HepG2 (cell line): ENCODE data around the gene TMPRSS7. TPM values are rescaled to one million over a fixed set of nuclear protein-coding genes. Genes with fewer than 3 reads are reported as not detected.

Source experiments
- ATAC-seq: fragments of 200-7000 bp; cut with Tn5 transposase; 3 replicates; pipeline ENCODE4 v1.9.1; 2020; ENCODE audit warnings: mild to moderate bottlenecking, moderate library complexity
- BruUV-seq: library from RNA; stranded (reverse); fragments of 400-500 nt; replicated peaks from 2 replicates; lab custom pipeline; 2021; lab: Mats Ljungman, UMichigan
- CTCF ChIA-PET: fragments of 300-600 bp; formaldehyde crosslinking; extraction: SDS; loops from one replicate; lab custom pipeline; 2021; ENCODE audit warnings: low total read pairs, inconsistent platforms, low intra/inter-chr PET ratio; lab: Yijun Ruan, JAX
- POLR2A ChIA-PET: fragments of 350-600 bp; sonication (Branson Sonifier 250); formaldehyde crosslinking; loops from one replicate; lab custom pipeline; 2020; ENCODE audit warnings: antibody characterized with exemption, inconsistent platforms; lab: Yijun Ruan, JAX
- DNase-seq: peaks from one replicate; pipeline ENCODE4 v3.0.0-alpha.2; 2015; ENCODE audit warnings: low spot score
- FAIRE-seq: peaks from 3 replicates; lab custom pipeline; 2011; peaks lifted over from hg19 to GRCh38; lab: Jason Lieb, UNC
- H2AFZ ChIP-seq: one replicate; pipeline ENCODE4 v1.6.1; 2011; ENCODE audit warnings: low read length, inconsistent platforms
- H3K27ac ChIP-seq: fragments of 300-600 bp; 3 replicates; pipeline ENCODE4 v1.8.0; 2011; ENCODE audit warnings: mixed run types, mild to moderate bottlenecking, mixed read lengths, low read length, inconsistent platforms; ENCODE audit not compliant: insufficient read depth; ENCODE audit errors: extremely low read length
- H3K27me3 ChIP-seq, 2 experiments: fragments of 200-600 bp in 1 of 2; 2 replicates in 1 of 2; 3 replicates in 1 of 2; pipeline versions ENCODE4 v1.6.0 to v1.8.0; 2011; ENCODE audit warnings: low read length in 2 of 2, mild to moderate bottlenecking in 2 of 2, moderate library complexity in 2 of 2, inconsistent platforms in 1 of 2; ENCODE audit not compliant: insufficient read depth in 2 of 2, control insufficient read depth in 1 of 2
- H3K36me3 ChIP-seq, 2 experiments: fragments of 200-600 bp in 1 of 2; replicated peaks in 1 of 2; 2 replicates in 1 of 2; 3 replicates in 1 of 2; pipeline versions ENCODE4 v1.5.1 to v1.8.0; 2011; ENCODE audit warnings: low read length in 2 of 2, inconsistent platforms in 1 of 2; ENCODE audit not compliant: insufficient read depth in 2 of 2, control insufficient read depth in 1 of 2
- H3K4me1 ChIP-seq: 2 replicates; pipeline ENCODE4 v1.5.1; 2012; ENCODE audit warnings: low read length, inconsistent platforms; ENCODE audit not compliant: insufficient read depth
- H3K4me2 ChIP-seq: 2 replicates; pipeline ENCODE4 v1.6.0; 2011; ENCODE audit warnings: low read depth, low read length, inconsistent platforms
- H3K4me3 ChIP-seq, 3 experiments: fragments of 200-600 bp in 1 of 3; sonication (generic), shearing (Covaris generic) in 1 of 3; replicated peaks in 1 of 3; 2 replicates each; pipeline ENCODE4 v1.5.1; 2011 to 2016; ENCODE audit warnings: low read length in 3 of 3, inconsistent platforms in 2 of 3, low read depth in 2 of 3, mild to moderate bottlenecking in 2 of 3, control low read depth in 1 of 3, mixed read lengths in 1 of 3; ENCODE audit not compliant: insufficient read depth in 1 of 3
- H3K79me2 ChIP-seq: one replicate; pipeline ENCODE4 v1.6.1; 2011; ENCODE audit warnings: low read length, inconsistent platforms; ENCODE audit not compliant: insufficient read depth
- H3K9ac ChIP-seq: 2 replicates; pipeline ENCODE4 v1.6.0; 2011; ENCODE audit warnings: mild to moderate bottlenecking, low read depth, low read length, inconsistent platforms; ENCODE audit not compliant: insufficient read depth
- H3K9me3 ChIP-seq: 2 replicates; pipeline ENCODE4 v1.5.1; 2012; ENCODE audit warnings: mild to moderate bottlenecking, low read length
- H4K20me1 ChIP-seq: 2 replicates; pipeline ENCODE4 v1.6.0; 2011; ENCODE audit warnings: inconsistent platforms, mild to moderate bottlenecking, low read length, moderate library complexity; ENCODE audit not compliant: insufficient read depth
- CREB1 ChIP-seq, 2 experiments: fragments of 450-650 bp in 1 of 2; IDR thresholded peaks; 2 replicates each; pipeline ENCODE4 v1.6.1; 2016 to 2017; ENCODE audit warnings: control low read depth in 1 of 2, mild to moderate bottlenecking in 1 of 2, missing compliant biosample characterization in 1 of 2, missing genetic modification characterization in 1 of 2
- ELF1 ChIP-seq: sonication (generic); formaldehyde crosslinking; IDR thresholded peaks from 2 replicates; pipeline ENCODE4 v1.4.0; 2020; ENCODE audit warnings: missing genetic modification reagents
- LRRFIP1 ChIP-seq: sonication (generic); formaldehyde crosslinking; conservative IDR thresholded peaks from 2 replicates; pipeline ENCODE4 v1.4.0; 2020; ENCODE audit warnings: missing genetic modification reagents
- MED8 ChIP-seq: sonication (generic); formaldehyde crosslinking; IDR thresholded peaks from 2 replicates; pipeline ENCODE4 v1.8.1; 2023; ENCODE audit warnings: mild to moderate bottlenecking, missing genetic modification reagents; ENCODE audit not compliant: insufficient replicate concordance
- PCBP2 ChIP-seq: fragments of 200-400 bp; formaldehyde crosslinking; optimal IDR thresholded peaks from 2 replicates; pipeline ENCODE3; 2018; ENCODE audit warnings: low read length, low read depth; ENCODE audit not compliant: poor library complexity, severe bottlenecking
- RARA ChIP-seq: IDR thresholded peaks from 2 replicates; pipeline ENCODE4 v1.6.1; 2016; ENCODE audit warnings: missing genetic modification reagents, missing compliant biosample characterization
- ZNF101 ChIP-seq: sonication (generic); formaldehyde crosslinking; IDR thresholded peaks from 2 replicates; pipeline ENCODE4 v1.4.0; 2020; ENCODE audit warnings: mild to moderate bottlenecking, low read depth, missing genetic modification reagents, borderline replicate concordance
- ZNF329 ChIP-seq: sonication (generic); formaldehyde crosslinking; IDR thresholded peaks from 2 replicates; pipeline ENCODE4 v1.9.0; 2021; ENCODE audit warnings: low read depth, mild to moderate bottlenecking, missing genetic modification reagents
- ZNF513 ChIP-seq: sonication (generic); formaldehyde crosslinking; conservative IDR thresholded peaks from 2 replicates; pipeline ENCODE4 v1.5.0; 2020; ENCODE audit warnings: missing genetic modification reagents
- ZNF746 ChIP-seq: sonication (generic); formaldehyde crosslinking; IDR thresholded peaks from 2 replicates; pipeline ENCODE4 v1.8.0; 2022; ENCODE audit warnings: mild to moderate bottlenecking, missing genetic modification reagents
- WGBS: methylation state at CpG from one replicate; pipeline ENCODE4 v1.1.6; 2017; ENCODE audit warnings: low lambda C conversion rate; 5-methylcytosine and 5-hydroxymethylcytosine counted together
- in situ Hi-C: cut with HindIII; loops from 2 replicates; pipeline ENCODE4 v1.10.0; 2017; ENCODE audit warnings: low pct_unique_long_range_greater_than_20kb; ENCODE audit not compliant: extremely low pct_ligation_motif_present
- intact Hi-C: fragments of 100-400 bp; cut with micrococcal nuclease; formaldehyde crosslinking; loops from one replicate; pipeline ENCODE4 v1.10.0; 2022; ENCODE audit not compliant: unreplicated experiment
- polyA plus RNA-seq, 8 experiments: library from polyadenylated mRNA; depleted of rRNA in 3 of 8; stranded (reverse) in 7 of 8; unstranded in 1 of 8; fragments of >200 nt; fragmentation: Illumina TruSeq in 4 of 8; extraction: Trizol in 4 of 8; gene quantifications; 2 replicates each; pipeline versions ENCODE4 v1.2.1 to v1.2.3, GENCODE V29; 2011 to 2016; ENCODE audit warnings: low read depth in 4 of 8, missing spikeins in 1 of 8, mixed read lengths in 1 of 8; ENCODE audit not compliant: insufficient read depth in 1 of 8
- total RNA-seq, 5 experiments: library from RNA; depleted of rRNA; stranded (reverse); fragments of >200 nt; fragmentation: Illumina TruSeq; extraction: Trizol; gene quantifications; 2 replicates each; pipeline ENCODE4 v1.2.3, GENCODE V29; 2016; ENCODE audit warnings: low read depth in 1 of 5
- TF ChIP-seq, protein P1 (sequence below): sonication (generic); formaldehyde crosslinking; IDR thresholded peaks from 2 replicates; pipeline ENCODE4 v1.5.0; 2020; ENCODE audit warnings: mild to moderate bottlenecking, missing genetic modification reagents
- TF ChIP-seq, protein P2 (sequence below): sonication (generic); formaldehyde crosslinking; IDR thresholded peaks from 2 replicates; pipeline ENCODE4 v1.4.0; 2020; ENCODE audit warnings: mild to moderate bottlenecking, low read depth, missing genetic modification reagents

Gene TMPRSS7
- total and polyA plus RNA-seq, 2 of the 13 experiments (the other 11 are each of a cell fraction or from before 2014, with no cell fraction given): not detected

DNA sequence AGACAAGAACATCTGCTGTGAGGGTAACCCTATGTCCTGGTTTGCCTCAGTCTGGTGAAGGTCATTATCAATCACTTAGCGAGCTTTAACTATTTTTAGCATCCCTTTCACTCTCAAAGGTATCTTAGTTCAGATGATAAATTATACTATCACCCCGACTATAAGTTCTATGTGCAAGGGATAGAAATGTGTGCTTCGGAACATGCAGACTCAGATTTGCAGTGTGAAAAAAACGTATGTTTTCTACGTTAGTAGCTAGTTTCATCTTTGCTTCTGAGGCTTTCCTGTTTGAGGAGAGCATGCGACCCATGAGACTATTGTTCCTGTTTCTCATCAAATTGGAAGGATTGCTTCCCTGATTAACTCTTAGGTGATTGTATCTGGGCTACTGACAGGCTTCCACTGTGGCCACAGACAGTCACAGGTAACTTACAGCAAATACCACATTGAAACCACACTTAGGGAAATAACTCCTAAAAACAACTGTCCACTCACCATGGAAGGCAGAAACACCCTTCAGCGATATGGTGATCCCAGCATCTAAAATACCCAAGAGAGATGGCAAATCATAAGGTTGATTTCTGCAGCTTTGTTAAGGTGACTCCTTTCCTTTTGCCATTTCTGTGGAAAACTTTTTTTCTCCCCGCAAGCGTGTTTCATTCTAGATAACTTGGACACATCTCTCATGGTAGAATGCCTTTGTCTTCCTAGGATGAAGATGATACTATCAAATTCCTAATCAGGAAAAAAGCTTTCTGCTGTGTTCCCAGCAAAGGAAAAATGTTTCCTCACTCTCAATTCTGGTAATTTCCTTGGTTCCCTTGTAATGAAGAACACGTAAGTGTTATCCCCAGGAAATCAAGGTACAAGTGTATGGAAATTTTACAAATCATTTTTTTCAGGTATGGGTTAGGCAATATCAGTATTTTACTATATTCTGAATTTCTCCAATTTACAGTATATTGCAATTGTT, 93.3 kb downstream of the TMPRSS7 start (continued):
- TF ChIP-seq CREB1 (IDR thresholded peaks at IDR 0.05): no peak
- TF ChIP-seq CREB1 (CRISPR knock-in tag; IDR thresholded peaks at IDR 0.05): no peak
- TF ChIP-seq PCBP2: no peak
- TF ChIP-seq, protein P1, sequence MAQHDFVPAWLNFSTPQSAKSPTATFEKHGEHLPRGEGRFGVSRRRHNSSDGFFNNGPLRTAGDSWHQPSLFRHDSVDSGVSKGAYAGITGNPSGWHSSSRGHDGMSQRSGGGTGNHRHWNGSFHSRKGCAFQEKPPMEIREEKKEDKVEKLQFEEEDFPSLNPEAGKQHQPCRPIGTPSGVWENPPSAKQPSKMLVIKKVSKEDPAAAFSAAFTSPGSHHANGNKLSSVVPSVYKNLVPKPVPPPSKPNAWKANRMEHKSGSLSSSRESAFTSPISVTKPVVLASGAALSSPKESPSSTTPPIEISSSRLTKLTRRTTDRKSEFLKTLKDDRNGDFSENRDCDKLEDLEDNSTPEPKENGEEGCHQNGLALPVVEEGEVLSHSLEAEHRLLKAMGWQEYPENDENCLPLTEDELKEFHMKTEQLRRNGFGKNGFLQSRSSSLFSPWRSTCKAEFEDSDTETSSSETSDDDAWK (CRISPR knock-in tag): no peak
- no peak for TF ChIP-seq RARA (CRISPR knock-in tag)
- TF ChIP-seq, protein P2, sequence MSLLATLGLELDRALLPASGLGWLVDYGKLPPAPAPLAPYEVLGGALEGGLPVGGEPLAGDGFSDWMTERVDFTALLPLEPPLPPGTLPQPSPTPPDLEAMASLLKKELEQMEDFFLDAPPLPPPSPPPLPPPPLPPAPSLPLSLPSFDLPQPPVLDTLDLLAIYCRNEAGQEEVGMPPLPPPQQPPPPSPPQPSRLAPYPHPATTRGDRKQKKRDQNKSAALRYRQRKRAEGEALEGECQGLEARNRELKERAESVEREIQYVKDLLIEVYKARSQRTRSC (CRISPR knock-in tag): no peak
- no peak for TF ChIP-seq ZNF101 (CRISPR knock-in tag)

DNA sequence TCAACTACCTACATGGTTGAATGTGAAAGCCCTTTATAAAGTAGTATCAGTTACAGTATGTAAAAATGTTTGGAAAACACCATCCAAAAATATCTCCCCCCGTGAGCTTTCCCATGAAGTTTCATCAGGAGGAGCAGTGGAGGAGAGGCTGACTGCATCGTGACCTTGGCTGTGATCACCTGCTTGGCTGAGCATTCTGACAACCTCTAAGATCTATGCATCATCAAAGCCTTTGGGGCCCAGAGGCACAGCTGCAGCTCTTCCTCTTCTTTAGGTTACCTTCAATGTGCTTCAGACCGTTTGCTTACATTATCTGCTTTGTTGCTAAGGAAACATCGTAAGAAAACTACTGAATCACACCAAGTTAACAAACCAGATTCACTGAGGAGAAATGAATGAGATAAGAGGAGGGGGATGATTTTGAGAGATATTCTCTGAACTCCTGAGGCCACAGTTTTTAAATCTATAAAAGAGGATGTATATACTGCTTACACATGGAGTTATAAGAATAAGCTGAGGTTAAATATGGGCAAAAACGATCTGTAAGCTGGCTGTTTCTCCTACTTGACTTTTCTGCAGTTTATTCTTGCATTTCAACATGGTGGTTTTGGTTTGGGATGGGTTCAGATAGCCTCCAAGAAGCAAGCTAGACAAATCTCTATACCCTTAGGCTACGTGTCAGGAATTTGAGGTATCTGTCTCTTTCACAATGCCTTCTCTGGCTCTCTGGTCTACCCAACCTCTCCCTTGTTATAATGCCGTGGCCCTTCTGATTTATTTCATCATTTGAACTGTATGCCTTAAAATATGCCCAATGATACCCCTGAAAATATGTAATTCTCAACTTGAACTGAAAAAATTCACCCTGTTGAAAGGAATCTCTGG, 94.5 kb downstream of the TMPRSS7 start:
- no peak overlapping the region for H3K4me3 ChIP-seq
- H3K36me3 ChIP-seq: no peaks in the 10 kb centered on the region
- ATAC-seq: no peak
- WGBS: 24% methylated on average over 7 of the region's 7 CpGs
- intact Hi-C loops (no loop called here), in situ Hi-C loops (no loop called here)
- no TSS peak for BruUV-seq
- no peaks in the 10 kb centered on the region for H4K20me1 ChIP-seq
- no peaks in the 10 kb centered on the region for H3K79me2 ChIP-seq
- ChIA-PET CTCF (no interaction called here), POLR2A (no interaction called here)
- H2AFZ ChIP-seq: no peak overlapping the region
- H3K9ac ChIP-seq: no peak overlapping the region
- no peaks in the 10 kb centered on the region for H3K4me1 ChIP-seq
- H3K4me2 ChIP-seq: no peak overlapping the region
- no peak for FAIRE-seq
- no peaks in the 10 kb centered on the region; a peak in 1 of 5 replicates for H3K27me3 ChIP-seq
- H3K9me3 ChIP-seq: no peaks in the 10 kb centered on the region
- H3K27ac ChIP-seq: no peak overlapping the region
- DNase-seq: no peak
- TF ChIP-seq ZNF329 (CRISPR knock-in tag) (no peak), MED8 (no peak), LRRFIP1 (CRISPR knock-in tag) (no peak), ELF1 (no peak), PCBP2 (no peak), ZNF746 (CRISPR knock-in tag) (no peak), ZNF513 (CRISPR knock-in tag) (no peak)
